HEK293 (cell line): ENCODE data around the gene ZNF684.

Experiments used
- CTCF ChIA-PET: fragments of 350-600 bp; formaldehyde crosslinking; extraction: SDS; loops from one replicate; lab custom pipeline; 2021; ENCODE audit warnings: antibody characterized with exemption; lab: Yijun Ruan, JAX
- POLR2A ChIA-PET: fragments of 300-600 bp; formaldehyde crosslinking; extraction: SDS; loops from one replicate; lab custom pipeline; 2020; ENCODE audit warnings: antibody characterized with exemption, inconsistent platforms; lab: Yijun Ruan, JAX
- H3K27ac ChIP-seq: fragments of 200-500 bp; sonication (Bioruptor generic); 2 replicates; pipeline ENCODE4 v1.5.1; 2014; ENCODE audit warnings: low read depth, low read length, control low read depth, inconsistent platforms; ENCODE audit errors: extremely low read depth
- H3K36me3 ChIP-seq, 2 experiments: fragments of 200-500 bp in 1 of 2; sonication (Bioruptor generic) in 1 of 2; 1 replicate in 1 of 2; 2 replicates in 1 of 2; pipeline ENCODE4 v1.5.1; 2014 to 2017; ENCODE audit warnings: inconsistent platforms in 2 of 2, low read length in 2 of 2; ENCODE audit not compliant: control insufficient read depth in 2 of 2, insufficient read depth in 1 of 2
- H3K4me1 ChIP-seq: fragments of 200-500 bp; sonication (Bioruptor generic); 2 replicates; pipeline ENCODE4 v1.5.1; 2014; ENCODE audit warnings: mild to moderate bottlenecking, low read length, inconsistent platforms; ENCODE audit not compliant: control insufficient read depth, insufficient read depth
- H3K4me3 ChIP-seq: 2 replicates; pipeline ENCODE4 v1.5.1; 2011; ENCODE audit warnings: low read depth, mild to moderate bottlenecking, control low read depth, low read length, moderate library complexity
- H3K9me3 ChIP-seq: fragments of 200-500 bp; sonication (Bioruptor generic); 2 replicates; pipeline ENCODE4 v1.5.1; 2014; ENCODE audit warnings: low read depth, low read length, inconsistent platforms; ENCODE audit not compliant: control insufficient read depth, insufficient read depth
- GLI2 ChIP-seq: fragments of 450-650 bp; formaldehyde crosslinking; IDR thresholded peaks from 2 replicates; pipeline ENCODE4; 2017; ENCODE audit warnings: missing biosample characterization, missing genetic modification characterization, low read depth, borderline replicate concordance
- PRDM10 ChIP-seq: fragments of 450-650 bp; formaldehyde crosslinking; IDR thresholded peaks from 2 replicates; pipeline ENCODE4 v1.5.1; 2016; ENCODE audit warnings: missing biosample characterization, missing genetic modification characterization
- RBAK ChIP-seq: fragments of 450-650 bp; formaldehyde crosslinking; IDR thresholded peaks from 2 replicates; pipeline ENCODE4 v1.5.1; 2016; ENCODE audit warnings: missing biosample characterization, missing genetic modification characterization
- SETDB1 ChIP-seq: IDR thresholded peaks from one replicate; pipeline ENCODE4 v1.6.1; 2017; ENCODE audit warnings: mild to moderate bottlenecking, low read length, moderate library complexity, mixed read lengths; ENCODE audit not compliant: insufficient read length
- SP2 ChIP-seq: fragments of 450-650 bp; formaldehyde crosslinking; IDR thresholded peaks from 2 replicates; pipeline ENCODE4 v1.5.1; 2016; ENCODE audit warnings: missing biosample characterization, missing genetic modification characterization
- ZBTB8A ChIP-seq: fragments of 450-650 bp; formaldehyde crosslinking; IDR thresholded peaks from 2 replicates; pipeline ENCODE4 v1.5.1; 2016; ENCODE audit warnings: missing biosample characterization, missing genetic modification characterization
- ZNF155 ChIP-seq: fragments of 450-650 bp; formaldehyde crosslinking; IDR thresholded peaks from 2 replicates; pipeline ENCODE4 v1.5.1; 2016; ENCODE audit warnings: missing biosample characterization, missing genetic modification characterization
- ZNF157 ChIP-seq: fragments of 450-650 bp; formaldehyde crosslinking; IDR thresholded peaks from 2 replicates; pipeline ENCODE4 v1.5.1; 2016; ENCODE audit warnings: missing biosample characterization, missing genetic modification characterization
- ZNF184 ChIP-seq: fragments of 450-650 bp; IDR thresholded peaks from 2 replicates; pipeline ENCODE4 v1.5.1; 2018; ENCODE audit warnings: missing biosample characterization, mild to moderate bottlenecking, missing genetic modification characterization
- ZNF23 ChIP-seq: fragments of 450-650 bp; formaldehyde crosslinking; IDR thresholded peaks from 2 replicates; pipeline ENCODE4 v1.5.1; 2016; ENCODE audit warnings: missing biosample characterization, missing genetic modification characterization, borderline replicate concordance
- ZNF26 ChIP-seq: fragments of 450-650 bp; formaldehyde crosslinking; IDR thresholded peaks from 2 replicates; pipeline ENCODE4 v1.5.1; 2016; ENCODE audit warnings: missing biosample characterization, missing genetic modification characterization
- ZNF341 ChIP-seq: fragments of 450-650 bp; formaldehyde crosslinking; IDR thresholded peaks from 2 replicates; pipeline ENCODE4; 2016; ENCODE audit warnings: low read depth, missing biosample characterization, missing genetic modification characterization
- ZNF391 ChIP-seq: fragments of 450-650 bp; formaldehyde crosslinking; IDR thresholded peaks from 2 replicates; pipeline ENCODE4 v1.5.1; 2016; ENCODE audit warnings: low read depth, missing biosample characterization, missing genetic modification characterization, borderline replicate concordance
- ZNF48 ChIP-seq: fragments of 450-650 bp; formaldehyde crosslinking; IDR thresholded peaks from 2 replicates; pipeline ENCODE4 v1.5.1; 2016; ENCODE audit warnings: missing biosample characterization, missing genetic modification characterization
- ZNF549 ChIP-seq: fragments of 450-650 bp; IDR thresholded peaks from 2 replicates; pipeline ENCODE4 v1.5.1; 2018; ENCODE audit warnings: missing biosample characterization, missing genetic modification characterization, mild to moderate bottlenecking, inconsistent platforms, moderate library complexity
- ZNF585B ChIP-seq: fragments of 450-650 bp; formaldehyde crosslinking; IDR thresholded peaks from 2 replicates; pipeline ENCODE4 v1.5.1; 2016; ENCODE audit warnings: missing biosample characterization, missing genetic modification characterization
- ZNF600 ChIP-seq: fragments of 450-650 bp; formaldehyde crosslinking; IDR thresholded peaks from 2 replicates; pipeline ENCODE4 v1.5.1; 2016; ENCODE audit warnings: missing biosample characterization, missing genetic modification characterization
- ZNF623 ChIP-seq: fragments of 450-650 bp; formaldehyde crosslinking; IDR thresholded peaks from 2 replicates; pipeline ENCODE4 v1.5.1; 2016; ENCODE audit warnings: missing biosample characterization, missing genetic modification characterization
- ZNF792 ChIP-seq: fragments of 450-650 bp; formaldehyde crosslinking; IDR thresholded peaks from 2 replicates; pipeline ENCODE4 v1.5.1; 2016; ENCODE audit warnings: missing biosample characterization, missing genetic modification characterization
- TF ChIP-seq, protein P1 (sequence below): fragments of 450-650 bp; IDR thresholded peaks from 2 replicates; pipeline ENCODE4 v1.5.1; 2018; ENCODE audit warnings: missing biosample characterization, missing genetic modification characterization
- TF ChIP-seq, protein P2 (sequence below): fragments of 450-650 bp; formaldehyde crosslinking; IDR thresholded peaks from 2 replicates; pipeline ENCODE4 v1.5.1; 2017; ENCODE audit warnings: missing biosample characterization, mild to moderate bottlenecking, missing genetic modification characterization, moderate library complexity

ZNF684 gene

GRCh38 chr1:40563266-40563665 is 31.8 kb downstream of the ZNF684 start (continued):
- TF ChIP-seq PRDM10 (tag by site-specific recombination) (no peak), ZNF623 (no peak), ZNF585B (tag by site-specific recombination) (no peak), ZNF48 (tag by site-specific recombination) (no peak), ZNF792 (tag by site-specific recombination) (no peak), ZNF155 (tag by site-specific recombination) (no peak), ZNF26 (no peak)
- TF ChIP-seq, protein P1, sequence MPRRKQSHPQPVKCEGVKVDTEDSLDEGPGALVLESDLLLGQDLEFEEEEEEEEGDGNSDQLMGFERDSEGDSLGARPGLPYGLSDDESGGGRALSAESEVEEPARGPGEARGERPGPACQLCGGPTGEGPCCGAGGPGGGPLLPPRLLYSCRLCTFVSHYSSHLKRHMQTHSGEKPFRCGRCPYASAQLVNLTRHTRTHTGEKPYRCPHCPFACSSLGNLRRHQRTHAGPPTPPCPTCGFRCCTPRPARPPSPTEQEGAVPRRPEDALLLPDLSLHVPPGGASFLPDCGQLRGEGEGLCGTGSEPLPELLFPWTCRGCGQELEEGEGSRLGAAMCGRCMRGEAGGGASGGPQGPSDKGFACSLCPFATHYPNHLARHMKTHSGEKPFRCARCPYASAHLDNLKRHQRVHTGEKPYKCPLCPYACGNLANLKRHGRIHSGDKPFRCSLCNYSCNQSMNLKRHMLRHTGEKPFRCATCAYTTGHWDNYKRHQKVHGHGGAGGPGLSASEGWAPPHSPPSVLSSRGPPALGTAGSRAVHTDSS (tag by site-specific recombination), result no peak
- TF ChIP-seq, all 188 proteins: peak for 0

DNA sequence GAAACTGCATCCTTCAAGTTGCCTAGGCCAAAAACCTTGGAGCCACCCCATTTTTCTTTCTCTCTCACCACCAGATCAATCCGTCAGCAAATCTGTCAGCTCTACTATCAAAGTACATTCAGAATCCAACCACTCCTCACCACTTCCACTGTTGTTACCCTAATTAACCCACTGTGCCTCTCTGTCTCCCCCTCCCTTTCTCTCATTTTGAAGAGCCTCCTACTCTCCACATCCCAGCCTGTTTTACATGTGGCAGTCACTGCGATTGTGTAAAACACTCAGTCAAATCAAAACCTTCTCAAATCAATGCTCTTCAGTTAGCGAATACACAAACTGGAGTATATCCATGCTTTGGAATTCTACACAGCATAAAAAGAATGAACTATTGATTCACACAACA is 33.1 kb downstream of the ZNF684 start:
- no peak for TF ChIP-seq ZBTB8A (tag by site-specific recombination)
- no peaks in the 10 kb centered on the region for H3K4me1 ChIP-seq
- no peaks in the 10 kb centered on the region for H3K9me3 ChIP-seq
- no peak overlapping the region for H3K4me3 ChIP-seq
- no peaks in the 10 kb centered on the region for H3K36me3 ChIP-seq
- POLR2A ChIA-PET, result no interaction called here
- CTCF ChIA-PET, result no interaction called here
- no peak overlapping the region for H3K27ac ChIP-seq

DNA sequence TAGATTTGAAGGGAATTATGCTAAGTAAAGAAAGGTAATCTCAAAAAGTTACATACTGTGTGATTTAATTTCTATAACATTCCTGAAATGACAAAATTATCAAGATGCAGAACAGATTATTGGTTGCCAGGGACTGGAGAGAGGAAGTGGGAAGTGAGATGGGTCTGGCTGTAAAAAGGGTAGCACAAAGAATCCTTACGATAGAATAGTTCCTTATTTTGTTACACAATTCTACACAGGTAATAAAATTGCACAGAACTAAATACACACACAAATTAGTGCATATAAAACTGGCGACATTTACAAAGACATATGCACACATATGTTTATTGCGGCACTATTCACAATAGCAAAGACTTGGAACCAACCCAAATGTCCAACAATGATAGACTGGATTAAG is 33.5 kb downstream of the ZNF684 start:
- H3K9me3 ChIP-seq, result no peaks in the 10 kb centered on the region
- TF ChIP-seq ZNF549 (no peak), ZNF184 (tag by site-specific recombination) (no peak), ZNF600 (tag by site-specific recombination) (no peak), ZNF391 (tag by site-specific recombination) (no peak), SP2 (no peak), ZNF341 (no peak), ZNF157 (tag by site-specific recombination) (no peak), GLI2 (tag by site-specific recombination) (no peak), RBAK (tag by site-specific recombination) (no peak), ZNF23 (tag by site-specific recombination) (no peak), SETDB1 (no peak)
- TF ChIP-seq, protein P2, sequence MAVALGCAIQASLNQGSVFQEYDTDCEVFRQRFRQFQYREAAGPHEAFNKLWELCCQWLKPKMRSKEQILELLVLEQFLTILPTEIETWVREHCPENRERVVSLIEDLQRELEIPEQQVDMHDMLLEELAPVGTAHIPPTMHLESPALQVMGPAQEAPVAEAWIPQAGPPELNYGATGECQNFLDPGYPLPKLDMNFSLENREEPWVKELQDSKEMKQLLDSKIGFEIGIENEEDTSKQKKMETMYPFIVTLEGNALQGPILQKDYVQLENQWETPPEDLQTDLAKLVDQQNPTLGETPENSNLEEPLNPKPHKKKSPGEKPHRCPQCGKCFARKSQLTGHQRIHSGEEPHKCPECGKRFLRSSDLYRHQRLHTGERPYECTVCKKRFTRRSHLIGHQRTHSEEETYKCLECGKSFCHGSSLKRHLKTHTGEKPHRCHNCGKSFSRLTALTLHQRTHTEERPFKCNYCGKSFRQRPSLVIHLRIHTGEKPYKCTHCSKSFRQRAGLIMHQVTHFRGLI (tag by site-specific recombination), result no peak

More for the DNA sequence above, 33.5 kb downstream of the ZNF684 start:
- H3K27ac ChIP-seq, result no peak overlapping the region
- H3K4me3 ChIP-seq, result no peak overlapping the region
- POLR2A ChIA-PET, result no interaction called here
- no peaks in the 10 kb centered on the region for H3K4me1 ChIP-seq
- CTCF ChIA-PET, result no interaction called here
- no peaks in the 10 kb centered on the region for H3K36me3 ChIP-seq
